WI38 (cell line): Measurements from ENCODE around the gene SLC2A2.

Source experiments
- H3K4me3 ChIP-seq: 2 replicates; pipeline ENCODE4 v1.5.1; 2011; ENCODE audit warnings: low read depth, mild to moderate bottlenecking, control low read depth, low read length
- CTCF ChIP-seq: IDR thresholded peaks from 2 replicates; pipeline ENCODE4 v1.5.1; 2012; ENCODE audit warnings: low read depth, mild to moderate bottlenecking, control low read depth, low read length

SLC2A2 gene

GRCh38 chr3:171028779-171029232, 2.3 kb upstream of the SLC2A2 start:
- TF ChIP-seq CTCF: no peak
- peak overlapping the region; percentile 36 for H3K4me3 ChIP-seq

GRCh38 chr3:171028025-171028778, 1.7 kb upstream of the SLC2A2 start:
- no peak for TF ChIP-seq CTCF
- peak overlapping the region; percentile 36 for H3K4me3 ChIP-seq

- TF ChIP-seq CTCF: no peak
- no peak overlapping the region for H3K4me3 ChIP-seq
Observed at GRCh38 chr3:171023566-171023965, 3.0 kb downstream of the SLC2A2 start.

GRCh38 chr3:171021377-171021776, 5.1 kb downstream of the SLC2A2 start:
- no peak for TF ChIP-seq CTCF
- no peak overlapping the region for H3K4me3 ChIP-seq

GRCh38 chr3:171018156-171018935, 8.2 kb downstream of the SLC2A2 start:
- H3K4me3 ChIP-seq: no peak overlapping the region
- TF ChIP-seq CTCF: 0 out of 2 replicates have a peak, but pooled peaks have one; percentile 30

GRCh38 chr3:171013822-171014748, 12.4 kb downstream of the SLC2A2 start:
- TF ChIP-seq CTCF: no peak
- H3K4me3 ChIP-seq: no peak overlapping the region
